ENCODE results near the gene FAM228B.
"Not testable (repeated sequence)": the region's sequence is repeated elsewhere in the genome, so short reads cannot be mapped to it uniquely, and the experiment has no call there.

The FAM228B gene

DNA sequence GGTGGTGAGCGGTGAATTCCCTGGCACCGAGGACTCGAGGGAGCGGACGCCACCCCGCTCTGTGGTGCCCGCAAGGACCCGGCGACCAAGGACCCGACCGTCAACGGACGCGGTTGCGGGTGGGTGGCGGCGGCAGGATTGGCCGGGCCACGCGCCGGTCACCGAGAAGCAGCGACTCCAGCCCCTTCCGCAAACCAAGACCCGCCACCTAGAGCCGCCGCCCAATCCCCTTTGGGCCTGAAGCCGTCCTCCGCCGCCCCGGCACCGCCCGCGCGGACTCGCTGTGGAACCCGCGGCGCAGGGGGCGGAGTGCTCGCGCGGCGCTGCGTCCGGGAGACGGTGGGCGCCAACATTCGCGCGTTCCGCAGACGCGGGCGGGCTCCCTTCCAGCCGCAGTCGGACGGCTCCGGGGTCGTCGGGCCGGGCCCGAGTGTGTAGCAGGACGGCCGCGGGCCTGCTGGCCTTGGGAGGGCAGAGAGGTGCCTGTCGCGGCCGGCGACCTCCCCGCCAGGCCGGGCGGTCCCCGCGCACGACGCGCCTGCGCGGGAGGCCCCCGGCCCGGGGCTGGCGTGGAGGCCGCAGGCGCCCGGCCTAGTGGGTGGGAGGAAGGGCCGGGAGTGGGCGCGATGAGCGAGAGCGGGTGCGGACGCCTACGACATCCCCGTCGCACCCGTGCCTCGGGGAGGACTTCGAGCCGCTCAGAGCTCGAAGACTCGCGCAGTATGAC, at the start of gene FAM228B, which contains the start of gene PFN4:
Gene FAM228B, plus strand, starts transcription at position 275 of the 727 bp plus-strand sequence. CDS start 893 bp downstream, outside the sequence.
Gene PFN4, minus strand, starts transcription at position 140 of the 727 bp plus-strand sequence. CDS start 799 bp downstream, outside the sequence.
- DNase-seq (ENCODE audit: low read depth in 2 of 2): peak in 1 of 2 donors; percentile 66

DNA sequence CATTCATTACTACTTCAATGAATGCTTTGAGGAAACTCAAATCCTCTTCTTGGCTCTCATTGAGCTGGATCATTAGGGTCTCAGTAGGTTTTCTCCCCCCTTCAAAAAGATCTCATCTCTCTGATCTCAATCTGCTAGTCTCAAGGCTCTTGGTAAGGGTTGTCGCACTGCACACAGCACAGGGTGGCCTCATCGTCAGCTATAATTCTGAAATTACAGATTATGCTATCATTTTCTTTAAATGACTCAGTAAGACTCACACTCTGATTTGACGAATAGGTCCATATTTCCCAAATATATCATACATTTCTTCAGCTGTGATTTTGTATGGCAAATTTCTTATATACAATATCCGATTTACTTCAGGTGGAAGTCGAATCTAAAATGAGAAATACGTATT, 49.5 kb upstream of the FAM228B start:
- DNase-seq (ENCODE audit: low read depth in 2 of 2): no peak

DNA sequence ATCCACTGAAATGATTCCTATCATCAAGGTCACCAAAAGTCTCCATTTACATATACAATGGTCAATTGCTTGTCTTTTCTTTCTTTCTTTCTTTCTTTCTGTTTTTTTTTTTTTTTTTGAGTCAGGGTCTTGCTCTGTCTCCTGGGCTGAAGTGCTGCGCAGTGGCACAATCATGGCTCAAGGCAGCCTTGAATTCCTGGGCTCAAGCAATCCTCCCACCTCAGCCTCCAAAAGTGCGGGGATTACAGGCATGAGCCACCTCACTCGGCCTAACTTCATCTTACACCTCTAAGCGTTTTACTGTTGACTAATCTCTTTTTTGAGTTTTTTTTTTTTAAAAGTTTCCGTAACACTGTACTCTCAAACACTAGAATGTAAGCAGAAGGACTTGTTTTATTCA, 48.0 kb upstream of the FAM228B start:
- DNase-seq (ENCODE audit: low read depth in 2 of 2): no peak

DNA sequence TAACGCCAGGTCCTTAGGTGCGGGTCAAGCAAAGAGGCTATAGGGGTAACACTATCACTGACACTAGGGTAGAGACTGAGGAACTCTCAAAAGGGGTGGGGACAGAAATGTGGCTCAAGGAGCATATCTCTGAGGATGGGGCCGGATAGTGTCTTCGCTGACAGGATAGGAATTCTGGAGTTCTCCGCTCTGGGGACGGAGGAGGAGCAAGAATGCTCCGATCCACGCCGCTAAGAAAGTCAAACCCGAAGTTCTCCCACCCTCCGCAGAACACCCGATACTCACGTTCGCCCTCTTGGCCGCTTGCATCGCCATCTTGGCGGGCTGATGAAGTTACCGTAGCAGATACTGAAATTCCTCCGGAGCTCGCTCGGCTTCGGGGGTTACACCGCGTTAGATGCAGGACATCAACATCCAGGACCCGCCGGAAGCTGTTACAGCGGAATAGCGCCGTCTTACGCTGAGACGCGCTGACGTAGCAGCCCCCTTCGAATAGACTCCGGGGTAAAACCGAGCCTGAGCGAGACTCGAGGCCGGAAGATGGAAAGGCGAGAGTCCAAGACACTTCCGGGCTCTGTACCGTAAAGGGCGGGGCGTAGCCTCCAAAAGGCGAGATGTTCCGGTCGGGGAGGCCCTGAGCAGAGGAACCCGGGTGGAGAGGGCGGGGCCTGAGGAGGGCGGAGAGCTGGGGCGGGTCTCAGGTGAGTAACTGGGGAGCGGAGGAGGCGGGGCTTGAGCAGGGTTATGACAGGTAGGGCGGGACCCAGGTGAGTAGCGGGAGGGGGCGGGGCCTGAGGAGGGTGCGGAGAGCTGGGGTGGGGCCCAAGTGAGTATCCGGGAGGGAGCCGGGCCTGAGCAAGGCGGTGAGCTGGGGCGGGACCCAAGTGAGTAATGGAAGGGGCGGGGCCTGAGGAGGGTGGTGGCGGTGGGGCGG, 47.1 kb upstream of the FAM228B start, which contains the start of gene SF3B6:
Gene SF3B6, minus strand, starts transcription at position 412 of the 934 bp plus-strand sequence. Its CDS starts 97 bp downstream, at position 315.
- DNase-seq (ENCODE audit: low read depth in 2 of 2): peak; percentile 99 to 100

DNA sequence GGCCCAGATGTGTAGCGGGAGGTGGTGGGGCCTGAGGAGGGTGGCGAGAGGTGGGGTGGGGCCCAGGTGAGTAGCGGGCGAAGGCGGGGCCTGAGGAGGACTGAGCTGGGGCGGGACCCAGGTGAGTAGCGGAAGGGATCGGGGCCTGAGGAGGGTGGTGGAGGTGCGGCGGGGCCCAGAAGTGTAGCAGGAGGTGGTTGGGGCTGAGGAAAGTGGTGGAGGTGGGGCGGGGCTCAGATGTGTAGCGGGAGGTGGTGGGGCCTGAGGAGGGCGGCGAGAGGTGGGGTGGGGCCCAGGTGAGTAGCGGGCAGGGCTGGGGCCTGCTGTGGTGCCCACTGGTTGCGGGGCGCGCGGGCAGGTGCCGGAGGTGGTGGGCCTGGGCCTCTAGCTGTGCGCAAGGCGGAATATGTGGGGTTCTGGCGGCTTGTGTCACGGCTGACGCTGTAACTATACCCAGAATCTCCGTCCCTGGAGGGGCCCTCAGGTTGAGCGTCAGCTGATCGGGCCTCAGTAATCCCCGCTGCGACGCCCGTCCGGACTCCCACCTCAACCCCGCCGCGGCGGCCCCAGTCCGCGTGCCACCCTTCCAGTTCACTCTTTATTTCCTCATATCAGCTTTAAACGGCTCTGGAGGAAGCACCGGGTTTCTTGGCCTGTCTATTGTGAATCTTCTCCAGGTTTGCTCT, 46.3 kb upstream of the FAM228B start:
- DNase-seq (ENCODE audit: low read depth in 2 of 2): no peak

DNA sequence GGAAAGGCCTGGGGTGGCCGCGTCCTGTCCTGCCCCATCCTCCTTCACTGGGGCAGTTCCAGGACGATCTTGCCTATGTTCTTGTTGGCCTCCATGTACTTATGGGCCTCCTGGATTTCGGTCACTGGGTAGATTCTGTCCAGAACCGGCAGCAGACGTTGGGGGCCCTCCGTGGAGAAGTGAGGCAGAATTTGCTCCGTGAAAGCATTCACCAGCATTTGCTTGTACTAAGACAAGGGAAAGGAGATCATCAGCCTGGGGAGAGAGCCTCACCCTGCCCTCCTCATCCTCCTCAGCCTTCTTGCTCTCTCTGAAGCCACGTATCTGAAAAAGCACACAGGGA, 45.8 kb upstream of the FAM228B start:
- DNase-seq (ENCODE audit: low read depth in 2 of 2): no peak

DNA sequence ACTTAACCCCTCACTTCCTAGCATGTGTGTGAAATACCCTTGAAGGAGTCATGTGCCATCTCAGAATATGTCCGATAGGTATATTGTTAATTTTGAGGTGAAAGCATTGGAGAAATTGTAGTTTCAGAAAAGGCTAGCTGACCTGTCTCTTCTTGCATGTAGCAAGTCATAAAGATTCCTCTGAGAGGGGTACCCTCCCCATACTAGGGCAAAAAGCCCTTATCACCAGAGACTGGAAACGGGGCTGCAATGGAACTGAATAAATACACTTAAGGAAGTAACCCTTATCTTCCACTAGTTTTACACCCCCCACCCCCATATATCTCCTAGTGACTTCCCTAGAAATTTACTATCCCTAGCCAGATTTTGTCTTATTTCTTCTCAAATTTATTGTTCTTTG, 45.4 kb upstream of the FAM228B start:
- no peak for DNase-seq (ENCODE audit: low read depth in 2 of 2)

DNA sequence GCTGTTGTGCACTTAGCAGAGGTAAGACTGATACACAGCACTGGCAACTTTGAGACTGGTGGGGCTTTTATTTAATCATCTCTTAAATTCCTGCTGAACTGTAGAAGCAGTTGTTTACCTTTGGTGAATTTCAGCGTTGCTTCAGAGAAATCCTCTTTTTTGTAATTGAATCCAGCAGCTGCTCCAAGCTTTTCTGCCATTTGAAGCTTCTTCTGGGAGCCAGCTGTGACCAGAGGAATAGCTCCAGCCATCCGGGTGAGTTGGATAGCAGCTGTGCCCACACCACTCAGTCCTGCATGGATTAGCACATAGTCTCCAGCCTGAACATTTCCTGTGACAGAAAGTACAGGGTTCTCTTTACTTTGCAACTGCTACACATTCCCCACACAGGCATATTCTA, 42.6 kb upstream of the FAM228B start:
- DNase-seq (ENCODE audit: low read depth in 2 of 2): no peak

DNA sequence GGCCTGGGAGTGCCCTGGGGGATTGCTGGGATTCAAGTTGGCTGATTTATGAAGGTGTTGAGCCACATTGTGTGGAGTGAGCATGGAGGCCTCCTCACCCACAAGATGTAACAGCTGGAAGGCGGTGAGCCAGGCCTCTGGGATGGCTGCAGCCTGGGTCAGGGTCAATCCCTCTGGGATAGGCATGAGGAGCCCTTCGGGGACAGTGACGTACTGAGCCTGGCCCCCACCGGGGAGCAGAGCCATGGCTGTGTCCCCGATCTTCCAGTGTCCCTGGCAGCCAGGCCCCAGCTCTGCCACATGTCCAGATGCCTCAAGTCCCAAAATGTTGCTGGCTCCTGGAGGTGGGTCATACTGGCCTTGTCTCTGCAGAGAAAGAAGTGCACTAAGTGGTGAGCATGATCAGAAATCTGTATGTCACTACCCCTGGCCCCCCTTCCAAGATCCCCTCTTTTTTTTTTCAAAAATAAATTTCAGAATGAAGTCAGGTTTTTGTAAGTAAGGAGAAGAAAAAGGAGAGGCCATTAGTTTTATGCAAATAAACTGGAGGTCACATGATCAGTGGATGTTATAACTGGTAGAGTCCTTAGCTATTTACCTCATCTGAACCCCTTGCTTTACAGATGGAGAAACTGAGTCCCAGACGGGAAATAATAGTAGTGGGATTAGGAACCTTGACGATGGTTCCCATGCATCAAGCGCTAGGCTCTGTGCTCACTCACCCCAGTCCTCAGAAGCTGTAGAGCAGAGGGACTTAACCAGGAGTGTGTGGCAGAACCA, 40.3 kb upstream of the FAM228B start:
- DNase-seq (ENCODE audit: low read depth in 2 of 2): no peak

DNA sequence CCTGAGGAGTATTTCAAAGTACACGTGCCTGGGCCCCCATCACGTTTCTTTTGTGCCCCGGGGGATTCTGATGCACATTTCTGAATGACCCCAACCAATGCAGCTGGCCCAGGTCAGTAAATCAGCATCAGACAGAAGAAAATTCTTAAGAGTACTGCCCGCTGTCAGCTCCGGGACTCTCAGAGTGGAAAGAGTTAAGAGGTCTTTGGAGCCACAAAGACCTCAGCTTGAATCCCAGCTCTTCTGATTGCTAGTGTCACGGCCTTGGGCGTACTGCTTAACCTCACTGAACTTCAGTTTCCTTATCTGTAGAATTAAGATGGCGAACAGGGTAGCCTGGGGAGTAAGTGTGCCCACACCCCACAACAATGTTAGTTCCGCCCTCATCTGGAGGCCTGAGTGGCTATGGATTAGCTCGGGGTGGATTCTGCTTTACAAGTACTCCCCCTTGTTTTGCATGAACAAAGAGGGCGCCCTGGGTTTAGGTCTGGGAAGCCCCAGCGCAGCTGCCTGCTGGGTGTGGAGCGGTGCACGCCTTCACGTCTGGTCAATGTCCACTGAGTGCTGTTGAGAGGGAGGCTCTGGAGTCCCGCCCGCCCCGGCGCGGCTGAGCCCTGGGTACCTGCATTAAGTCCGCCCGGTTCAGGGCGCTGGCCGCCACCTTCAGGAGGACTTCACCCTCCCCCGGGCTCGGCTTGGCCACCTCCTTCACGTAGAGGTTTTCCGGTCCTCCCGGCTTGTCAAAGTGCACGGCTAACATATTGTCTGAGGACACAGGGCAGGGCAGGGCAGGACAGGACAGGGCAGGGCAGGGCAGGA, 39.5 kb upstream of the FAM228B start:
- no peak for DNase-seq (ENCODE audit: low read depth in 2 of 2)

DNA sequence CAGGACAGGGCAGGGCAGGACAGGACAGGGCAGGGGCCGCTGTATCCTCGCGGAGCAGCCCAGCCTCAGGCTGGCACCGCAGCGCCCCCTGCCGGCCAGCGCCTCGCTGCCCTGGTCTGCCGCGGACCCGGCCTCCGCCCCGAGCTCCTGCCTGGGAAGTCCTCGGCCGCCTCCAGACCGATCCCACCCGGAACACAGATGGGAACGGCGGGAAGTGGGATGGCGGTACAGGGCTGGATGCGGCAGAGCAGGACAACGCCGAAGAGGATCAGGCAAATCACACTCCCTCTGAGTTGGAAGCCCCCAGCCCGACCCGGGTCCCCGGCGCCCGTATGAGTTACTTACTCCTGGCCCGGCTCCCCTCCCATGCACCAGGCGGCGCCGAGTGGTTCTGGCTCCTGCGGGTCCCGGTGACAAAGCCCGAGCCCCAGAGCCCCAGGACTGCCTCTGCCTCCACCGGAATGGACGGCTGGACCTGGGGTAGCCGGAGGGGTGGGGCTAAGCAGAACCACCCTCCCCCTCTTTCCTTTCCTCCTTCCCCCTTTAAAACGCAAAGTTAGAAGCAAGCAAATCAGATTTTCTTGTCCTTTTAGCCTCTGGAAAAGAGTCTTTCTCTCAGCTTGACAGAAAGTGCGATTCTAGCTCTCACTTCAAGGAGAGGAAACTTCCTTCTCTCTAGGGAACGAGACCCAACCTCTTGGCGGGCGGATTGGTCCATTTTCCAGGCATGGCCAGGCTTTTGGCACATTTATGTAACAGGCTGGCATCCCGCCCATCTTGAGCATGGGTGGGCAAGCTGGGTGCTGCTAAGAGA, 38.7 kb upstream of the FAM228B start, which contains the start of gene TP53I3:
Gene TP53I3, minus strand, starts transcription at position 449 of the 814 bp plus-strand sequence. CDS start 508 bp downstream, outside the sequence.
- DNase-seq (ENCODE audit: low read depth in 2 of 2): peak in 1 of 2 donors; percentile 70

DNA sequence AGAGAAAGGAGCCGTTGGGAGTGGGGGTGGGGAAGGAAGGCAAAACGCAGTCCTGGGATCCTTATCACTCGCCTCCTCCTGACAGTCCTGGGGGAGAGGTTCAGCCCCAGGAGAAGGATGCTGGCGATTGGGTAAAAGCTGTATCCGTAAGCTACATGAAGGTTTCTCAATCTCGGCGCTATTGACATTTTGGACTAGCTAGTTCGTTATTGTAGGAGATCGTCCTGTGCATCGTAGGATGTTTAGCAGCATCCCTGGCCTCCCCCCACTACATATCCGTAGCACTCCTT, 38.1 kb upstream of the FAM228B start:
- no peak for DNase-seq (ENCODE audit: low read depth in 2 of 2)

DNA sequence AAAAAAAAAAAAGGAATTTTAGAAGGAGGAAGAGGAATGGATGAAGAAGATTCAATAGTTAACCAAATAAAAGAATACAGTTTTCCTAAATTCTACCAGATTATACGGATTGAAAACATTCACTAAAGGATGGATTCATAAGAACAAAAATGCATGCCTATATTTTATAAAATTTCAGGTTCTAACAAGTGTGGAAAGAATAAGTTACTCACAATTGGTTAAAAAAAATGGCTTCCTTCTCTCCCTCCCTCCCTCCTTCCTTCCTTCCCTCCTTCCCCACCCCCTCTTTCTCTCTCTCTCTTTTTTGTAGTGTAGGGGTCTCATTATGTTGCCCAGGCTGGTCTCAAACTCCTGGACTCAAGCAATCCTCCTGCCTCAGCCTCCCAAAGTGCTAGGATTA, 37.0 kb upstream of the FAM228B start:
- DNase-seq (ENCODE audit: low read depth in 2 of 2): no peak

DNA sequence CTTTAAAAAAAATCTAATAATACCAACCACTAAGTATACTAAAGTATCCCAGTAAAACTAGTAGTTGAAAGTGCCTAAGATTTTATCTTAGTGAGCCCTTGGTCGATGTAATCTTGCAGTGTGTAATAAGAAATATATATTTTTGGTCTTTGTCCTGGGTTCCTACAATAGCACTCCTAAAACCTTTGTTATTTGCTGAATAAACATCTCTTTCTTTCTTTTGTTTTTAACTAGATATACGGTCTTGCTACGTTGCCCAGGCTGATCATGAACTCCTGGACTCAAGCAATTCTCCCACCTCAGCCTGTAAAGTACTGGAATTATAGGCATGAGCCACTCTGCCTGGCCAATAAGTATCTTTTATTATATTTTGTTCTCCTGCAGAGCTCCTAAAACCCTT, 36.2 kb upstream of the FAM228B start:
- DNase-seq (ENCODE audit: low read depth in 2 of 2): no peak

DNA sequence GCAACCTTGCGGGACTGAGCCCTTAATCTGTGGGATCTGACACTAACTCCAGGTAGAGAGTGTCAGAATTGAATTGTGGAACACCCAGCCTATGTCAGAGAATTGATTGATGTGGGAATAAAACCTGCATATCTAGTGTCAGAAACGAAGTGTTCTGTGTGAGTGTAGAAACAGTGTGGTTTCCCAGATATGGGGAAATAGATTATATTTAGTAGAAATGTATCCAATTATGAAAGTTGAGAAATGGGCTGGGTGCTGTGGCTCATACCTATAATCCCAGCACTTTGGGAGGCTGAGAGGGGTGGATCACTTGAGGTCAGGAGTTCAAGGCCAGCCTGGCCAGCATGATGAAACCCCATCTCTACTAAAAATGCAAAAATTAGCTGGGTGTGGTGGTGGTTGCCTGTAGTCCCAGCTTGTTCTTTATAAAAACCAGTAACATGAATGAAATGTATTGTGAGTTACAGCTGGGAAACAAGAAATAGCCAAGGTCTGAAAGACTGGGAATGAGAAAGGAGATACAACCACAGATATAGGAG, 34.4 kb upstream of the FAM228B start:
- DNase-seq (ENCODE audit: low read depth in 2 of 2): no peak

DNA sequence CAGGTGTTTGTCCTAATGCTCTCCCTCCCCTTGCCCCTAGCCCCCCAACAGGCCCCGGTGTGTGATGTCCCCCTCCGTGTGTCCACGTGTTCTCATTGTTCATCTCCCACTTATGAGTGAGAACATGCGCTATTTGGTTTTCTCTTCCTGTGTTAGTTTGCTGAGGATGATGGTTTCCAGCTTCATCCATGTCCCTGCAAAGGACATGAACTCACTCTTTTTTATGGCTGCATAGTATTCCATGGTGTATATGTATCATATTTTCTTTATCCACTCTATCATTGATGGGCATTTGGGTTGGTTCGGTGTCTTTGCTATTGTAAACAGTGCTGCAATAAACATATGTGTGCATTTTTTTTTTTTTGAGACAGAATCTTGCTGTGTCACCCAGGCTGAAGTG, 30.0 kb upstream of the FAM228B start:
- not testable (repeated sequence) for DNase-seq (ENCODE audit: low read depth in 2 of 2)

DNA sequence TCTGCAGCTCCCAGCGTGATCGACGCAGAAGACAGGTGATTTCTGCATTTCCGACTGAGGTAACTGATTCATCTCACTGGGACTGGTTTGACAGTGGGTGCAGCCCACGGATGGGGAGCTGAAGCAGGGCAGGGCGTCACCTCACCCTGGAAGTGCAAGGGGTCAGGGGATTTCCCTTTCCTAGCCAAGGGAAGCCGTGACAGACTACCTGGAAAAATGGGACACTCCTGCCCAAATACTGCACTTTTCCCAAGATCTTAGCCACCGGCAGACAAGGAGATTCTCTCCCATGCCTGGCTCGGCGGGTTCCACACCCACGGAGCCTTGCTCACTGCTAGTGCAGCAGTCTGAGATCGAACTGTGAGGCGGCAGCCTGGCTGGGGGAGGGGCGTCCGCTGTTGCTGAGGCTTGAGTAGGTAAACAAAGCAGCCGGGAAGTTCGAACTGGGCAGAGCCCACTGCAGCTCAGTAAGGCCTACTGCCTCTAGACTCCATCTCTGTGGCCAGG, 28.0 kb upstream of the FAM228B start:
- DNase-seq (ENCODE audit: low read depth in 2 of 2): not testable (repeated sequence)

DNA sequence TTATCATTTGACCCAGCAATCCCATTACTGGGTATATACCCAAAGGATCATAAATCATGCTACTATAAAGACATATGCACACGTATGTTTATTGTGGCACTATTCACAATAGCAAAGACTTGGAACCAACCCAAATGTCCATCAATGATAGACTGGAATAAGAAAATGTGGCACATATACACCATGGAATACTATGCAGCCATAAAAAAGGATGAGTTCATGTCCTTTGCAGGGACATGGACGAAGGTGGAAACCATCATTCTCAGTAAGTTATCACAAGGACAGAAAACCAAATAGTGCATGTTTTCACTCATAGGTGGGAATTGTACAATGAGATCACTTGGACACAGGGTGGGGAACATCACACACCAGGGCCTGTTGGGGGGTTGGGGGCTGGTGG, 22.5 kb upstream of the FAM228B start:
- not testable (repeated sequence) for DNase-seq (ENCODE audit: low read depth in 2 of 2)

DNA sequence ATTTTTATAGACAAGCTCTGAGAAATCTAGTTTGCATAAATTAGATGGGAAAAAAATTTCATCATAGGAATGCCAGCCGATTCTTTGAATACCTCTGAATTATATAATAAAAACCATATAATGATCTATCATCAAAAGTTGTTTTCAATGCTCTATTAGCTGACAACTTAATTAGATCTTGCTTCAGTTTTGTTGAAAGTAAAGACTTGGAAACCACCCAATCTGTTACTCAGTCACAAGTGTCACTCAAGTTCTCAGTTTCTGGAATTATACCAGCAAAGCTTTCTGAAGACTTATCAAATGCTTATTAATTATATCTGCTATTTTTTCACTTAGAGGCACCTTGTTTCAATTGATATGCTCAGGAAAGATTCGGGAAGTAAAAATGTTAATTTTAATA, 21.3 kb upstream of the FAM228B start:
- DNase-seq (ENCODE audit: low read depth in 2 of 2): no peak

Data from stimulated activated CD8-positive, alpha-beta memory T cell treated with anti-CD3 and anti-CD28 coated beads, Interleukin-7, amount 100 ng/mL, for 4 hours (primary cell).